GM20431 (cell line): ENCODE measurements around the gene HOXB13.

Experiments
- in situ Hi-C: fragments of 300-500 bp; cut with MseI, MboI; formaldehyde crosslinking; loops from one replicate; pipeline ENCODE4 v1.15.0; 2020; ENCODE audit warnings: low sequenced_read_pairs; ENCODE audit not compliant: unreplicated experiment

The HOXB13 gene

GRCh38 chr17:48728232-48729231, at the start of gene HOXB13:
Gene HOXB13, minus strand, starts transcription at chr17:48728750. Its CDS starts 157 bp downstream, at chr17:48728593.
- in situ Hi-C loops = no loop called here

DNA sequence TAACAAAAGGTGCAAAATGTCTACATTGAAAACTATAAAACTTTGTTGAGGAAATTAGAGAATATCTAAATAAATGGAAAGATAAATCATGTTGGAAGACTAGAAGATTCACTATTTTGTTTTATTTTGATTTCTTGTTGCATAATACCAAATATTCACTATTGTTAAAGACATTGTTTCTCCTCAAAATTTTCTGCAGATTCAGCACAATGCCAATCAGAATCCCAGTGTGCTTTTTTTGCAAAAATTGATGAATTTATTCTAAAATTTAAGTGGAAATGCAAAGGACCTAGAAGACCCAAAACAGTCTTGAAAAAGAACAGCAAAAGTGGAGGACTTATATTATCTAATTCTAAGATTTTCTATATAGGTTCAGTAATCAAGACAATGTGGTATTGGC, 48.1 kb upstream of the HOXB13 start:
- in situ Hi-C loops = no loop called here

DNA sequence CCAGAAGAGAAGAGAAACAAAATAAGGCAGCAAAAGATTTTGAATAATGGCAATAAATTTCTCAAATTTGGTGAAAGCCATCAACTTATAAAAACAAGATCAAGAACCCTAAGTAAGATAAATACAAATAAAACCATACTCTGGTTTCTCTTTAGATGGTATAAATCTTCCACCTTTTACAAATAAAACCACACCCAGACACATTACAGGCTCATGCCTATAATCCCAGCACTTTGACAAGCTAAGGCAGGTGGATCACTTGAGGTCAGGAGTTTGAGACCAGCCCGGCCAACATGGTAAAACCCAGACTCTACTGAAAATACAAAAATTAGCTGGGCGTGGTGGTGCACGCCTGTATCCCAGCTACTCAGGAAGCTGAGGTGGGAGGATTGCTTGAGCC, 44.7 kb upstream of the HOXB13 start:
- in situ Hi-C loops = no loop called here

GRCh38 chr17:48770954-48771353, 42.4 kb upstream of the HOXB13 start:
- in situ Hi-C loops = no loop called here

DNA sequence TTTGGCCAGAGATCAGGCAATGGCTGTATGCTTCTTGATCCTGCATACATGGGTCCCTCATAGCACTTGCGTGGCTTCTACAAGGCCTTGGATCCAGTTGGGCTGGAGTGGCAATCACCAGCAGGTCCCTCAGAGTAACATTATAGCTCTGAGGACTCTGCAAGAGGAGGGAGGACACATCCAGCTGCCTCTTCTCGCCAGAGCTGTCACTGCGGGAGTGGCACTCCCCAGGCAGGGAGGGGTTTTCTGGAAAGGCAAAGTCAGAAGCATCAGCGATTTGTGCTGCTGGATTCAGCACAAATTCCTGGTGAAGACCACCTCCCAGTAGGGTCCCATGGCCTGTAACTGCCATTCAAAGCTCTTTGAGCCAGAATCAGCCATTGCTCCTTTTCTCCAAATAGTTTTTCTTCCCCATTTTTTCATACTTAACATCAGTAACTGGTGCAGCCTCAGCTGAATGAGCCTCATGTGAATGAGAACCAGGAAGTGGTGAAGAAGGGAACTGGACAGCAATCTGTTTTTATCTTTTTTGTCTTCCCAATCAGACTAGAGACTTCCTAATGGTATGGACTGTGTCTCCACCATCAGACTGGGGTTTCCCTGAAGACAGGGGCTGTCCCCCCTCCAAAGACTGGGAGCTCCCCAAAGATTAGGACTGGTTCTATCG, 40.6 kb upstream of the HOXB13 start:
- in situ Hi-C loops = no loop called here

DNA sequence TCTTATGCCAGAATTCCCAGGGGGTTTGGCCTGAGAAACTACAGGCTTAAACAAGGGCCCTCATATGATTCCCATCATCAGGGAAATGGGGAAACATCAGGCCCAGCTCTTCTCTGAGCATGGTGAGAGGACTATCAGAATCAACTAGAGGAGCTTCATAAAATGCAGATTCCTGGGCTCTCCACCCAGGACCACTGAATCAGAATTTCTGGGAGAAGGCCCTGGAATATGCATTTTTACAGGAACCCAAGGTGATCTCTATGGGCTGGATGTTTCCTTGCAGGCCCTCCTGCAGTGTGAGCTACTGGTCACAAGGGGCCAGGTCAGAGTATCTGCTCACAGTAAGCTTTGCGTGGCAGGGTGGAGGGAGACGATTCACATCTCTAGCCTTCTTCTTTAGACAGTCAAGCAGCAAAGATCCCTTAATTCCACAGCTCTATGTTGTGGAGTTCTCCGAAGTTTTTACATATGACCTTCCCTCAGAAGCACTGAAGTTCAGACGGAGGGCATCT, 38.8 kb upstream of the HOXB13 start:
- in situ Hi-C loops = no loop called here

- in situ Hi-C loops = no loop called here
Measured at GRCh38 chr17:48761114-48761513, 32.6 kb upstream of the HOXB13 start.

DNA sequence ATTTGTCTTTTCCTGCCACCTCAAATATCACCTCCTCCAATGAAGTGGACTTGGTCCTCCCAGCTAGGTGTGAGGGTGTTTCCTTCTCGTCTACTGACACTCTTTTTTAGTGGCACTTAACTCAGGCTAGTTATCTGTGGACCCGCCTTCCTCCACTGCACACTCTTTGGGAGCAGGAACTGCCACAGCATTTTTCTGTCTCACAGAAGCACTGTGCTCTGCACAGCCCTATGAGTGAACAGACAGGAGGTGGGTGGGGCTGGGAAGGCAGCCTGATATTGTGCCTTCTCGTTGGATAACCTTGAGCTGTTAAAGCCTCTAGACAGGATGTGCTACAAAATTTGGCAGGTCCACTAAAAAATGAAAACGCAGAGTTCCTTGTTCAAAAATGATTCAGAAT, 31.9 kb upstream of the HOXB13 start:
- in situ Hi-C loops = no loop called here

- in situ Hi-C loops = no loop called here
Measured at GRCh38 chr17:48759288-48759687, 30.7 kb upstream of the HOXB13 start.

GRCh38 chr17:48757524-48757961, 29.0 kb upstream of the HOXB13 start:
- in situ Hi-C loops = no loop called here

GRCh38 chr17:48756830-48757251, 28.3 kb upstream of the HOXB13 start:
- in situ Hi-C loops = no loop called here

GRCh38 chr17:48755356-48755755, 26.8 kb upstream of the HOXB13 start:
- in situ Hi-C loops = no loop called here

- in situ Hi-C loops = no loop called here
Measured at GRCh38 chr17:48754500-48755261, 26.1 kb upstream of the HOXB13 start.

- in situ Hi-C loops = no loop called here
Measured at GRCh38 chr17:48753794-48754499, 25.4 kb upstream of the HOXB13 start.

- in situ Hi-C loops = no loop called here
Measured at GRCh38 chr17:48752399-48753288, 24.1 kb upstream of the HOXB13 start.

- in situ Hi-C loops = no loop called here
Measured at GRCh38 chr17:48751733-48752398, 23.3 kb upstream of the HOXB13 start.

GRCh38 chr17:48751172-48751571, 22.6 kb upstream of the HOXB13 start:
- in situ Hi-C loops = no loop called here
